DMS79 (cell line): ENCODE data around the gene TUB.

Experiments
- DNase-seq: peaks from one replicate; lab custom pipeline; 2025; lab: John Stamatoyannopoulos, UW

TUB gene

DNA sequence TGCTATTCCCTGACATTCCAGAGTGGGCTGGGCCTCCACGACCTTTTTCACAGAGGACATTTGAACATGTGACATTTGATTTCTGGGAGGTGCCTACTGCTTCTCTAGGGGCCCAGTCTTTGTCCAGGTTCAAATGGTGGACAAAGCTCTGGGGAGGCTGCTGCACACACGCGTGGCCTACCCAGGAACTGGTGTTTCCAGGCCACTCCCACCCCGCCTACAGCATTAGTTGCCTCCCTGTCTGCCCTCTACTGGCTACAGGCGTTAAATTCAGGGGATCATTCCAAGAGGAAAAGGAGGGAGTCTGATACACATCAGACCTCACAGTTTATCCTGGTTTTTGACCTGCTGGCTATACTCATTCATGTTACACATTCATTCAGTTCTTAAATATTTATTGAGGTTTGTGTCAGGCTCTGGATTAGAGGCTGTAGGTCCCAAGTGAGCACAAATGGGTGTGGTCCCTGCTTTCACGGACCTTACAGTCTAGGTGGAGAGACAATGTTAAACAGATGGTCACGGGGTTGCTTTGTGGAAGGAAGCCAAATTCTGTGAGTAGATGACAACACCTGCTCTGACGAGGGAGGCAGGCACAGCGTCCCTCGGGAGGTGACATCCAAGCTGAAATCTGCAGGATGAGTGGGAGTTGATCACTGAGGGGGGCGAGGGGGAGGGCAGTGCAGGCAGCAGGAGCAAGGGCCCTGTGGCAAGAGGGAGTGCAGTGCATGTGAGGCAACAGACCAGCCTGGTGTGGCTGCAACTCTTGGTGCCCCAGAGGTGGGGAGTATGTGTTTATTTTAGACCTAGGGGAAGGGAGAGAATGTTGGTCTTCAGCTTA is 11.8 kb downstream of the TUB start:
- DNase-seq: no peak

DNA sequence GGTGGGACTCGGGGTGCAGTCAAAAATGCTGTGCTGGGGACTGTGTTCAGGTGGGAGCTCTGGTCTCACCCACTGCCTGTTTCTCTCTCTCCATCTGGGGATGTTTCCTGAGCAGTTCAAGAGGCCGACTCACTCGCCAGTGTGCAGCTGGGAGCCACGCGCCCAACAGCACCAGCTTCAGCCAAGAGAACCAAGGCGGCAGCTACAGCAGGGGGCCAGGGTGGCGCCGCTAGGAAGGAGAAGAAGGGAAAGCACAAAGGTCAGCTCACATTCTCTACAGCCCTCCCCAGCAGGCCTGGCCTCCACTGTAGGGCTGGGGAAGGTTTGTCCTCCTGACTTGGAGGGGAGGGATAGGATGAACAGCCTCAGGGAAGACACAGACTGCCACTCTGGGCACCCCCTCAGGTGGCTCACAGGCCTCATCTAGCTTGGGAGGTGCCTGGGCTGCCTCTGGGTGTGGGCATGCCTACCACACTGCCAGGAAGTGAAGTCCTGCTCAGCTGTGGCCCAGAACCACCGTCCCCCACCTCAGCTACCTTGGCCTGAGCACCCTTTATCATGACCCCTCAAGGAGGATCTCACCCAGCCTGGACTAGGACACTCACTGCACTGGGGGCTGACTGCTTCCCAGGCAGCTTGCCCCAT is 13.0 kb downstream of the TUB start:
- no peak for DNase-seq

DNA sequence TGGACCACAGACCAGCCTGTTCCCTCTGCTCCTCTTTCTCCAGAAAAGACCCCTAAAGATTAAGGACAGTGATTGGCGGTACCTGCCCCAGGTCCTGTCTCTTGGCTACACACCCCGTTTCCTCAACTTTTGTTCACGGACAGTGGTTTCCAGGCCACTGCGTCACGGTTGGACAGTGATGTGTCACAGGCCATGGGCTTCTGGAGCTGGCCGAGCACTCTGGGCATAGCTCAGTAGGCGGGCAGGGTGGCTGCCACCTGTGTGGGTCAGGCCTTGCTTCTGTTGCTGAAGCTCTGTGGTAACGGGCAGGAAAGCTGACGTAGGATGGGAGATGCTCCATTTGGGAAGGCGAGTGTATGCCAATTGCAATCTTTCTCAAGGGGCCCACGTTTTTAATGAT is 13.6 kb downstream of the TUB start:
- DNase-seq: no peak

DNA sequence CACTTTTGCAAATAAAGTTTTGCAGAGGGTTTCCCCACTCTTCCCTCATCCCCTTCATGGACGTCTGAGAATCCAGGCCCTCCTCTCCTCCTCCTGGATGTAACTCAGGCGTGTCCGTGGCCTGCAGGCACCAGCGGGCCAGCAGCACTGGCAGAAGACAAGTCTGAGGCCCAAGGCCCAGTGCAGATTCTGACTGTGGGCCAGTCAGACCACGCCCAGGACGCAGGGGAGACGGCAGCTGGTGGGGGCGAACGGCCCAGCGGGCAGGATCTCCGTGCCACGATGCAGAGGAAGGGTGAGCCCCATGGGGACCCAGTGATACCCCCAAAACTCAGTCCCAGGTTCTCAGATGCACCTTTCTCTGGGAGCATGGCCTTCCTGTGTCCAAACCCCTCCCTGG is 14.4 kb downstream of the TUB start:
- no peak for DNase-seq

DNA sequence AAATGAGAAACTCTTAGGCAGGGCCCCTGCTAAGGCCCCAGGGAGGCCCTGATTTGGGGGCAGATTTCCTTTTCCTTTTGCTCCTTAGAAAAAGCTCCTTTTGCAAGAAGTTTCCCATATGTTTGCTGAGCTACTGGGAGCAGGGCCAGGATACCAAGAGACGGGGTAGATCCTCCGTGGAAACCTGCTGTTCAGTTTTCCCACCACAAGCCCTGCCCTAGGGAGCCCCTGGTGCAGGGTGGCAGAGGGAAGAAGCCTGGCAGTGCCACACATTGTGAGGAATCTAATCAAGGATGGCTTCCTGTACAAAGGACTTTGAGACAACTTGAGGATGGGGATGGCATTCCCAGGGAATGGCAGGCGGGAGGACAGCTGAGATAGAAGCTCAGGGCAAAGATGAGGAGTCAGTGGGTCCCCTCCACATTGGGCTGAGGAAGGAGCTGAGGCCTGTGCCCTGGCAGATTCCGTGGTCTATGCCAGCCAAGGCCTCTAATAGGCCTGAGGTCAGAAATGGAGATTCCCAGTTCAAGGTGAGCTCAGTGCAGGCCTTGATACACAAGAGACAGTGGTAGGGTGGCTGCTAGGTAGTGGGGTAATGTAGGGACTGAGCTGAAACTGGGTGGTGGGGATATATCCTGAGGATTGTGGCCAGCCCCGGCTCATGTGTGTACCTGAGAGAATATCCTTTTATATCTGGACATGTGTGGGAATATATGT is 15.0 kb downstream of the TUB start:
- no peak for DNase-seq

DNA sequence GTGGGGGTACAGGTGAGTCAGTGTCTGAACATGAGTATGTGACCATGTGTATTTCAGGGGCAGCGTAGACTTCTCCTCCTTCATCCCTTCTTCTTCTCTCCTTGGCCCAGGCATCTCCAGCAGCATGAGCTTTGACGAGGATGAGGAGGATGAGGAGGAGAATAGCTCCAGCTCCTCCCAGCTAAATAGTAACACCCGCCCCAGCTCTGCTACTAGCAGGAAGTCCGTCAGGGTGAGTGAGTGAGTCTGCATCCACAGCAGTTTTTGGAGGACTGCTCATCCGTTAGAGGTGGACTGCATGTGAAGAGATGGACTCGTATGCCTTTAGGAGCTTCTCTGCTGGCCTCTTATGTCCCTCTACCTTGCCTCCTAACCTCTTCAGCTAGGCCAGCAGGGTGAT is 15.6 kb downstream of the TUB start:
- no peak for DNase-seq

DNA sequence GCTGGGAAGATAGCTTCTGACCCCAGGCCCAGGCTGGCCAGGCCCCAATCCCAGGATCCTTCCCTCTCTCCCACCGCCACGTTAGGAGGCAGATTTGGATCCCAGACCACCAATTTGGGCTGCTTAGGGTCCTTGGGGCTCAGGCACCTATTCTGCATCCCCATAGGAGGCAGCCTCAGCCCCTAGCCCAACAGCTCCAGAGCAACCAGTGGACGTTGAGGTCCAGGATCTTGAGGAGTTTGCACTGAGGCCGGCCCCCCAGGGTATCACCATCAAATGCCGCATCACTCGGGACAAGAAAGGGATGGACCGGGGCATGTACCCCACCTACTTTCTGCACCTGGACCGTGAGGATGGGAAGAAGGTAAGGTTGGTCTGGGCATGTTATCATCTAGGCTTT is 16.1 kb downstream of the TUB start:
- no peak for DNase-seq

DNA sequence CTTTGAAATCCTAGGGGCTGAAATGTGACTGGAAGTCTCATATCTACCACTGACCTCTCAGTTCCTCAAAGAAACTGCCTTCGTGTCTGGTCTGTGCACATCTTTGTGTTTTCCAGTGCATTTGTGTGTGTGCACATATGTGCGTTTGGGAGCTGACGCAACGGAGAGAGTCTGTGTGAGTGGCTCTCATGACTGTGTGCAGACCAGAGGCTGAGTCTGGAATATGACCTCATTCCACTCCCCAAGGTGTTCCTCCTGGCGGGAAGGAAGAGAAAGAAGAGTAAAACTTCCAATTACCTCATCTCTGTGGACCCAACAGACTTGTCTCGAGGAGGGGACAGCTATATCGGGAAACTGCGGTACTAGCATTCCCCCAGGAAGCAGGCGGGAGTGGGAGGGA is 16.5 kb downstream of the TUB start:
- no peak for DNase-seq

DNA sequence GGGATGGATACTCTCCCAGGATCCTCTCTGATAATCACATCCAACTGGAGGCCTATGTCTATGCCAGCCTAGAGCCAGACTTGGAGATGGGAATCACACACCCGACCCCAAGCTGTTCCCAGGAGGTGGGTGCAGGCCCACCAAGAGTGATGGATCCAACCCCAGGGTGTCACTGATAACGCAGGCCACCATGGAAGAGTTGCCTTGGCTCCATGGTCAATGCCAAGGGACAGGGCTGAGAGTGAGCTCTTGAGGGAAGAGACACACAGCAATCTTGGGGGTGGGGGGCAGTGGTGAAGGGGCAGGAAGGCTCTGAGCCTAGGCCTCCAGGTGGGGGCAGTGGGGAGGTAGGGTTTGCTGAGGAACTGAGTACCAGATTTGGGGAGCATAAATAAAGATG is 16.9 kb downstream of the TUB start:
- DNase-seq: no peak

DNA sequence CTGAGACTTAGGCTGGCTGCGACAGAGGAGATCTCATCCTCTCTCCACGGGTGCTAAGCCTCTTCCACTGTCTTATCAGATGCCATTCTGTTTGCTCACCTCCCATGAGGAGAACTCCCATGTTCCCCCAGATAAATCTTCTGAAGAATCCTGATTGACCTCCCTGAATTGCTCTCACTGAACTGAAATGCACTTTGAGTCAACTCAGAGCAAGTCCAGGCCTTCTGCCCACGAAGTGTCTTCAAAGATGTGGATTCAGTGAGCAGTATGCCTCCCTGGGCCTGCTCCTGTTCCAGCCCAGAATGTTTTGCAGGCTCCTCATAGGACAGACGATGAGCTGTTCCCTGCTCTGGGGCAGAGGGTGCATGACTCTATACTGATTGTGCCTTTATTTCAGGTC is 17.4 kb downstream of the TUB start:
- DNase-seq: no peak

DNA sequence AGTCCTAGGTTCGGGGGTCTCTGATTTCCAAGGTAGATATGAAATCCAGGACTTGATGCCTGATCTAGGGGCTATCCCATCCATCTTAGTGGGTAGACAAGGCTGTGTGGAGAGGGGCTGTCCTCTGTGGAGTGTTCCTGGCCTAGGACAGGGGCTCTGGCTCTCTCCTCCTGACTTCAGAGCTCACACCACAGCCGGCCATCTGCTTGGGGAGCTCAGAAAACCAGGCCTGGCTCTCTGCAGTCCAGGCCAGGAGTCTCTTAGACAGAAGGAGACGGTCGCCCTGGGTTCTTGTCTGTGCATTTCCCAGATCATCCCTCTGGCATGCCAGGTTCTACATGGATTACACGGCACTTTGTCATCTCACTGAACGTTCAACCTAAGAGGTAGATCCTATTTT is 17.9 kb downstream of the TUB start:
- DNase-seq: no peak

DNA sequence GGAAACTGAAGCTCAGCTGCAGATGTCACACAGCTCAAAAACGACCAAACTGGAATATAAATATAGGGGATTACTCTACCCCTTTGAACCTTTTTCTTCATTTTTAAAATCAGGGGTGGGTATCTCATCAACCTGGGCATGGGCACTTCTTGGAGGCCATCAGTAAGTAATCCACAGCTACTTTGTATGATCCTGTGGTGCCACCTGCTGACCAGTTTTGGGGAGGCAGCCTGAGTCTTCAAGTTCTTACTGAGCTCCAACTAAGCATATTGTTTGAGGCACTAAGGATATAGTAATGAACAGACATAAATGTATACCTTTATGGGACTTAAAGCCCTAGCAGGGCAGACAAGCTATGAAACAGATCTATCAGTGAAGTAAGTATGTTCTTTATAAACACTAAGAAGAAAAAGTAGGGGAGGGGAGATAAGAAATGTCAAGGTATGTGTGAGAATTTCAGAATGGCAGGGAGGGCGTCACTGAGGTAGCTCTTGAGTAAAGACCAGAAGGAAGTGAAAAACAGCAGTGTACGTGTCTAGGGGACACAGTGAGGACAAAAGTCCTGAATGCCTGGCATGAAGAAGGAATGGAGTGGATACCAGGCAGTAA is 18.4 kb downstream of the TUB start:
- peak; percentile 22 for DNase-seq

DNA sequence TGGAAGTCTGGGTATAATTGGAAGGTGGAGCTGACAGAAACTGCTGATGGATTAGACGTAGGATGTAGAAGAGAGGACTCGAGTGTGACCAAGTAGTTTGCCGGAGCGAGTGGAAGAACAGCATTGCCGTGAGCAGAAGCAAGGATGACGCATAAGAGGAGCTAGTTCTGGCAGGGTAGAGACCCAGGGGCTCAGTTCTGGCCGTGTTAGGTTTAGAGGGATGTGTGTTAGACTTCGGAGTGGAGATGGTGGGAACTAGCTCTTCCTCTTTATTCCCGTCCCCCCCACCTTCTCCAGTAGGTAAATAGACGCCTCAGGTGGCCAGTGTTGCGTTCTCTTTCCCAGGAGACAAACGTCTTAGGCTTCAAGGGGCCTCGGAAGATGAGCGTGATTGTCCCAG is 19.1 kb downstream of the TUB start:
- no peak for DNase-seq

DNA sequence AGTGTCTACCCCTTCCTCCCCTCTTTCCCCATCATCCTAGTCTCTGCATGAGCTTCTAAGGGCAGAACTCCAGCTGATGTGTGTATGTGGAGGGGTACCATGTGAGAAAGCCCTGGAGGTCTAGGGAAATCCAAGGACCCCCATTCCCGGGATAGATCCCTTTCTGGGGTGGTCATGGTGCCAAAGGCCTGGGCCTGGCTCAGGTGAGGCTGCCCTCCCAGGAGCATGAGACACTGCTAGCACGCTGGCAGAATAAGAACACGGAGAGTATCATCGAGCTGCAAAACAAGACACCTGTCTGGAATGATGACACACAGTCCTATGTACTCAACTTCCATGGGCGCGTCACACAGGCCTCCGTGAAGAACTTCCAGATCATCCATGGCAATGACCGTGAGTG is 19.6 kb downstream of the TUB start:
- no peak for DNase-seq

DNA sequence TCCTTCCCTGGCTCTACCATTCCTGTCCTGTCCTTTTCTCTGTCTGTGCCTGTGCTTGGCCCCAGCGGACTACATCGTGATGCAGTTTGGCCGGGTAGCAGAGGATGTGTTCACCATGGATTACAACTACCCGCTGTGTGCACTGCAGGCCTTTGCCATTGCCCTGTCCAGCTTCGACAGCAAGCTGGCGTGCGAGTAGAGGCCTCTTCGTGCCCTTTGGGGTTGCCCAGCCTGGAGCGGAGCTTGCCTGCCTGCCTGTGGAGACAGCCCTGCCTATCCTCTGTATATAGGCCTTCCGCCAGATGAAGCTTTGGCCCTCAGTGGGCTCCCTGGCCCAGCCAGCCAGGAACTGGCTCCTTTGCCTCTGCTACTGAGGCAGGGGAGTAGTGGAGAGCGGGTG is 20.4 kb downstream of the TUB start:
- no peak for DNase-seq

DNA sequence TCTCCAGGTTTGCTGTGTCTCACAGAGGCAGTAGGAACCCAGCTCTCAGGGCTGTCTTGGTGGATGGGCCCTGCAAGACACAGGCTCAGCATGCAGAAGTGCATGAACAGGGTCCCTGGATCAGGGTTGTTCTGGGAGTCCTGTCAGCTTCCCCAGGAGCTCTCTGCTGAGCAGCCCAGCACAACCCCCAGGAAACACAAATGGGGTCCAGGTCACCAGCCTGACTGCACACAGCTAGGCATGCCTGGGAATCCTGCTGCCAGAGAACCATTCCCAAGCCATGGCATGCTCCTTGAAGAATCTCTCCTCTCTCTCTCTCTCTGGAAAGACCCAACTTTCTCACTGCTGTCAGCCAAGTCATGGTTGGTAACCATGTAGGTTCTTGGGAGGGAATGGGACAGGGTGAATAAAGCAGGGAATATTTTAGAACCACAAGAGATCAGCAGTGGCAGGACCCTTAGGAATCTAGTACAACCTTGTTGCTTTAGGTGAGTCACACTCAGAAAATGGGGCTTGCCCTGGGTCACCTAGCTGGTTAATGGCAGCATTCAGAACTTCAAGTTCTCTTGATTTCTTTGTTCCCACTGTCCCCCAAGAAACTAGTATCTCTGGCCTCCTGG is 21.4 kb downstream of the TUB start:
- DNase-seq: no peak

DNA sequence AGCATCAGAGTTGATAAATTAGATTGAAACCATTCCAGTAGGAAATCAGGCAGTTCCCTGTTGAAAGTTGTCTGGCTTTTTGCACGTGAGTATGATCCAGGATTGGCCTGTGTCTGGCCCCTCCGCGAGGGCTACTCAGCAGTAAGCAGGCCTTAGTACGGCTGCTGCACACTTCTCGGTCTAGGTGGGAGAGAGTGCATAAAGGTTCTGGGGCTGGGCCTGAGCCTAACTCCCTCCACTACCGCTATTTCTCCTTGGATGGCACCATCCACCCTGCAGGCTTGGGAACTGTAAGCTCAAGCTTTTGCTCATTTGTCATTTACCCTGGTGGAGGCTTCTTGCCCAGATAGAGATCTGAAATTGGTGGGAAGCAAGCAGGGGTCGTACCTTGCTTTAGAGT is 22.0 kb downstream of the TUB start:
- DNase-seq: no peak

DNA sequence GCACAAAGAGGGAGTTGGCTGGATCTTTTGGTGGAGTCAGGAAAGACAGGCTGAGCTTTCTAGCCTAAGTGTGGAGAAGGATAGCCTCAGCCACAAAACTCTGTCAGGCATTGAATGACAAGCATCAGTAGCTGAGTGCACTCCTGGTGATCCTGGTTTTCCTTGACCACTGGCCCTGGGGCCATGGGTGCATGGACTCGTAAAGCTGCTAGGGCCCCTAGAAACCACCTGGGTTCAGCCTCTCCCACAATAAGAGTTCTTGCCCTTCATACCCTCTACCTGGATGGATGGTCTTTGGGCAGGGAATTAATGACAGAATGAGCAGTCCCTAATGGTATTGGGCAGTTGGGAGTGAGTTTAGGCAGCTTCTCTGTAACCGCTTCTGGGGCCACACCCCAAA is 22.9 kb downstream of the TUB start:
- DNase-seq: no peak

DNA sequence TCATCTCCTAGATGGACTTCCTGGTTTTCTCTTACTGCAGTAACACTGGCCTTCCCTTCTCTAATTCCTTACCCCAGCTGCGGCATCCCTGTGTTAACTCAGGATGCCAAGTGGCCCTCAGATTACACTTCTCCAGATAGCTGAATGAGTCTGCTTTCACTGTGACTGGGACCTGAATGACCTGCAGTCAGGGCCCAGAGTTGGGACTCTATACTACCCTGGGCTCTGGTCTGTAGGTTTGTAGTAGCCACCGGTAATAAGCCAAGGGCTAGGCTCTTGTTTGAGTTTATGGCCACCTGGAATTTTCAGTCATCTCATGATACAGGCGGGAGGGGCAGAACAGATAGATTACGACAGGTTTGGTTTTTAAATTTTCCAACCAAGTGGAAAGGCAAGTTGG is 24.1 kb downstream of the TUB start:
- no peak for DNase-seq

DNA sequence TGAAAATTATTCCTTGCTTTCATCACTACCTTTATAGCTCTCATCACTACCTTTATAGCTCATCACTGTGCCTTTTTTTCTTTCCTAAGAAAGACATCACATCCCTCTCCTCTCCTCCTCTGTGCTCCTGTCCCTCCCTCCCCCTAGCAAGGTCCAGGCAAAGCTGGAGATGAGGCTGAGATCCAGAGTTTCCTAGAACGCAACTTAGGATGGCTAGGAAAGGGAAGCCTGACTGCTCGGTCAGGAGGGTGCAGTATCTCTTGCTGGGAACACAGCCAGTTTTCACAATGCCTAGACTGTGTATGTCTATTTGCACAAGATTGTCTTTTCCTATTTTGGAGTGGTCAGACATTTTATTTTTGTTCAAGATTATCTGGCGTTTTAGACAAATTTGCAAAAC is 24.7 kb downstream of the TUB start:
- no peak for DNase-seq

DNA sequence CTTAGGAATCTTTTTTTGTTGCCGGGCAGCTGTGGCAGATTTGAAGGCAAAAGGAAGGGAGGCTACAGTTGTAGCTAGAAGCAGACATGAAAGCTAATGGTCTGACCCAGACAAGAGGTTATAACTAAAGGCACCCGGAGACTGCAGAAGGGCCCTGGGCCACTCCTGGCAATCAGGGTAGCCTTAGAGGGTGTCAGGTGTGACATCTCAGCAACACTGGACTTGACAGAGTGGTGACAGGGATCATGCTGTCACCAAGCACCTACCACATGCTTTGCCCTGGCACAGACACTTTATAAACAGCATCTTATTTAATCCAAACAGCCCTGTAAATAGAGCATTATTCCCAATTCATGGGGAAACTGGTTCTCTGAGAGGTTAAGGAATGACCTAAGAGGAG is 25.7 kb downstream of the TUB start:
- DNase-seq: no peak

DNA sequence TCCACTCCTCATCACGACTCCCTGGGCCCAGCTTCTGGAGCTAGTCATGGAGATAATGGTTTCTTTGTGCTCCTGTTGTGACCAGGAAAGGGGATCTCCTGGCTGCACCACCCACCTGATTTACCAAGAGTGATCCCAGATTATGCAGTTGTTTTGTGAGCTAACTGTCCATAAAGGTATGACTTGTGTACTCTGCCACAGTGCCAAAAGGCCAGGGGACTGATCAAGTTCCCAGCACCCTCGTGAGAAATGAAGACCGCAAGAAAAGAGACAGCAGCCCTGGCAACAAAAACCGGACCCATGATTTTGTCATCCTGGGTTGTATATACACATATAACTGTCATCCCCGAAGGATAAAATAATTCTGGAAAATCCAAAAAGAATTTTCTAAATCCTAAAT is 26.6 kb downstream of the TUB start:
- no peak for DNase-seq
